ENCODE data around the gene LINGO3.

LINGO3 gene

DNA sequence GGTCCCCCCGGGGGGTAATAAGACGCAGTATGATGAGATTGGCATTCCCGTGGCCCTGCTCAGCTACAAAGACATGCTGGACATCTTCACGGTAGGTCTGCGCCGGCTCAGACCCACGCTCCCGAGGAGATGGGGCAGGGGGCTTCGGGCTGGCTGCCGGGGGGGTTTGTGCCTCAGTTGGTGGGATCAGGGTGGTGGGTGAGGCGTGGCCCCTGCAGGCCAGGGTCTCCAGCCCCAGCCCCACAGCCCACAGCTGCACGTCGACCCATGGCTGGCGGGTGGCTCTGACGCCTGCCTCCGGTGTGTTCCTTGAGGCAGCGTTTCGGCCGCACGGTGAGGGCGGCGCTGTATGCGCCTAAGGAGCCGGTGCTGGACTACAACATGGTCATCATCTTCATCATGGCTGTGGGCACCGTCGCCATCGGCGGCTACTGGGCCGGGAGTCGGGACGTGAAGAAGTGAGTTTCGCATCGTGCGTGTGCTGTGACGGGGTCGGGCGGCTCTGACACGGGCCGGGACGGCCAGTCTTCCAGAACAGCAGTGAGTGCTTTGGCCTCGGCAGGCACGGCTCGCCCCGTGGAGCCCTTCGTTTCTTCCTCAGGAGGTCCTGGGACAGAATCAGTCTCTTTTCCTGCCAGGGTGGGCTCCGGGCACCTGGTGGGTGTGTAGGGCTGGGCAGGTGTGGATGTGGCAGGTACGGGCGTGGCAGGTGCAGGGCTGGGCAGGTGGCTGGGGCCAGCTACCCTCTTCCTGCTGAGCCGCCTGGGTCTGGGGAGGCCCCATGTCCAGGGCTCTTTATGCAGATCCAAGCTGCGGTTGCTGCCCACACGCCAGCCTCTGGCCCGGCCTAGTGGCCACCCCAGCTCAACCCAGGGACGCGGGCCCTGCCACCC is 31.0 kb upstream of the LINGO3 start:
- no peak for DNase-seq

- DNase-seq: no peak
Observed at GRCh38 chr19:2338055-2338615, 30.2 kb upstream of the LINGO3 start.

DNA sequence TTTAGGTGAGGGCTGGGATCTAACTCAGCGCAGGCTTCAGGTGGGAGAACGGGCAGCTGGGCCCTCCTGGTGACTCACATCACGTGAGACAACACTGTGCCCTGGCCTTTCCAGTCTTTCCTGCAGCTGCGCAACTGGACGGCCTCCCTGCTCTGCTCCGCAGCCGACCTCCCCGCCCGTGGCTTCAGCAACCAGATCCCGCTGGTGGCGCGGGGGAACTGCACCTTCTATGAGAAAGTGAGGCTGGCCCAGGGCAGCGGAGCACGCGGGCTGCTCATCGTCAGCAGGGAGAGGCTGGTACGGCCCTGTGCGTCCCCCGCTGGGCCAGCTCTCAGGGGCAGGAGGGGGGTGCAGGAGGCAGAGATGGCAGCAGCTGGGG is 29.4 kb upstream of the LINGO3 start:
- DNase-seq: no peak

DNA sequence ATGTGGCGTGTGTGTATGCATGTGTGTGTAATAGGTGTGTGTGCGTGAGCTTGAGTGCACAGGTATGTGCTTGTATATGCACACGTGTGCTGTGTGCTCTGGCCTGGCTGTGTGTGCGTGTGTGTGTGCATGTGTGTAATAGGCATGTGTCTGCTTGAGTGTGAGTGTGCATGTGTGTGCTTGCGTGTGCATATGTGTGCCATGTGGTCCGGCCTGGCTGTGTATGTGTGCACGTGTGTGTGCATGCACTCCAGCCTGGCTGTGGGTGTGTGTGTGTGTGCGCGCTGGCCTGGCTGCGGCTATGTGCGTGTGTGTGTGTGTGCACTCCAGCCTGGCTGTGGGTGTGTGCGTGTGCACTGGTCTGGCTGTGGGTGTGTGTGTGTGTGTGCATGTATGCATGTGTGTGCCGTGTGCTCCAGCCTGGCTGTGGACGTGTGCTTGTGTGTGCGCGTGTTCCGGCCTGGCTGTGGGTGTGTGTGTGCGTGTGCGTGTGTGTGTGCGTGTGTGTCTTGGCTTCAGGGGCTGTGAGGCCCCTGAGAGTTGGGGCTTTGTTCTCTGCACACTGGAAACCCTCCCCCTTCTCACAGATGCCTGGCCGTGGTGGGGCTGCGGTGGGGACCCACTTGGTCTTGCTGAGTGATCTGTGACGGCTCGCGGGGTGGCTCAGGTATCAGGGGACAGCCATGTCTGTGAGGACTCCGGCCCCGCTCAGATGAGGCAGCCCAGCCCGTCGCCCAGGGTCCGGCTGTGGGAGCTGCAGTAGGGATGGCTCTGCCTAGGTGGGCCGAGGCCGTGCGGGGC is 28.8 kb upstream of the LINGO3 start:
- no peak for DNase-seq

DNA sequence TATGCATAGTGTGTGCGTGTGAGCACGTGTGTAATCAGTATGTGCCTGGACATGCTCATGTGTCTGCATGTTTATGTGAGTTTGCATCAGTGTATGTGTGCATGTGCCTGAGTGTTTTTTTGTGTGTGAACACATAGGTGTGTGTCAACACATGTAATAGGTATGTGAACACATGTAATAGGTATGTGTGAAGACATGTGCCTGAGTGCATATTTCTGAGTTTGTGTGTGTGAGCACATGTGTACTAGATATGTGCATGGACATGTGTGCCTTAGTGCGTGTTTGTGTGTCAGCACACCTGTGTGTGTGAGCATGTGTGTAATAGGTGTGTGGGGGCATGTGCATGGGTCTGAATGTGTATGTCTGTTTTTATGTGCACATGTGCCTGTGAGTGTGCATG is 27.9 kb upstream of the LINGO3 start:
- no peak for DNase-seq

DNA sequence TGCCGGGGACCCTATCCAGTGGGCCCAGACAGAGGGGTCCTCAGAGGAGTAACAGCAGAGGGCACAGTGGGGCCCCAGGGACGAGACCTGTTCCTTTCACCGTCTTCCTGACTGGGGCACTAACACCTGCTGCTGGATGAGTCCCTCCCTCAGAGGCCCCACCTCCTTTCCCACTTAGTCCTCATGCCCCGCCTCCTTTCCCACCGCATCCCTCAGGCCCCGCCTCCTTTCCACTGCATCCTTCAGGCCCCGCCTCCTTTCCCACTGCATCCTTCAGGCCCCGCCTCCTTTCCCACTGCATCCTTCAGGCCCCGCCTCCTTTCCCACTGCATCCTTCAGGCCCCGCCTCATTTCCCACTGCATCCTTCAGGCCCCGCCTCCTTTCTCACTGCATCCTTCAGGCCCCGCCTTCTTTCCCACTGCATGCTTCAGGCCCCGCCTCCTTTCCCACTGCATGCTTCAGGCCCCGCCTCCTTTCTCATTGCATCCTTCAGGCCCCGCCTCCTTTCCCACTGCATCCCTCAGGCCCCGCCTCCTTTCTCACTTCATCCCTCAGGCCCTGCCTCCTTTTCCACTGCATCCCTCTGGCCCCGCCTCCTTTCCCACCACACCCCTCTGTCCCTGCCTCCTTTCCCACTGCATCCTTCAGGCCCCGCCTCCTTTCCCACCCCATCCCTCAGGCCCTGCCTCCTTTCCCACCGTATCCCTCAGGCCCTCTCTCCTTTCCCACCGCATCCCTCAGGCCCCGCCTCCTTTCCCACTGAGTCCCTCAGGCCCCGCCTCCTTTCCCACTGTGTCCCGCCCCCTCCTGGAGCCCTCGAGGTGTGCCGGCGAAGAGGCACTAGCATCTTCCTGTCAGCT is 27.3 kb upstream of the LINGO3 start:
- peak; percentile 18 for DNase-seq

GRCh38 chr19:2334426-2334825 is 26.5 kb upstream of the LINGO3 start:
- no peak for DNase-seq

GRCh38 chr19:2333807-2334211 is 25.9 kb upstream of the LINGO3 start:
- DNase-seq: no peak

DNA sequence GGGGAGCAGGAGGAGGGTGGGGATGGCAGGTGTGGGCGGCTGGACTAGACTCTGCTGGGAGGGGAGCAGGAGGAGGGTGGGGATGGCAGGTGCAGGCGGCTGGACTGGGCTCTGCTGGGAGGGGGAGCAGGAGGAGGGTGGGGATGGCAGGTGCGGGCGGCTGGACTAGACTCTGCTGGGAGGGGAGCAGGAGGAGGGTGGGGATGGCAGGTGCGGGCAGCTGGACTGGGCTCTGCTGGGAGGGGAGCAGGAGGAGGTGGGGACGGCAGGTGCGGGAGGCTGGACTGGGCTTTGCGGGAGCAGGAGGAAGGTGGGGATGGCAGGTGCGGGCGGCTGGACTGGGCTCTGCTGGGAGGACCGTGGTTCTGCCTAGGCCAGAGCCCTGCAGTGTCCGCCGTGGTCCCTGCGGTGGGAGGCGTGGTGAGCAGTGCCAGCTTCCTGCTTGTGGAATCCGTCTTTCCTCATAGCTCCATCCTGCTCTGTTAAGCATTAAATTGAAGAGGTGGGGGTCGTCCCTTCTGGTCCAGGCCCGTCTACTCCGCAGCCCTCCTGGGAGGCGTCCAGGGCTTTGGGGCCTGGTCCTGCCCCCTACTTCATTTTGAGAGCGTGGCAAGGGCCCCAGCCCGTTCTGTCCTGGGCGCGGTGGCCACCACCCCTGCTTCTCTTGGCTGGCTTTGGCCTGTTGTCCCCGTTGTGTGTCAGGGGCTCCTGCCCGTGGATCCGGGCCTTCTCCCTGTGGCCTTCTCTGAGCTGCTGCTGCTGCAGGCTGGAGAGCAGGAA is 25.3 kb upstream of the LINGO3 start:
- no peak for DNase-seq

DNA sequence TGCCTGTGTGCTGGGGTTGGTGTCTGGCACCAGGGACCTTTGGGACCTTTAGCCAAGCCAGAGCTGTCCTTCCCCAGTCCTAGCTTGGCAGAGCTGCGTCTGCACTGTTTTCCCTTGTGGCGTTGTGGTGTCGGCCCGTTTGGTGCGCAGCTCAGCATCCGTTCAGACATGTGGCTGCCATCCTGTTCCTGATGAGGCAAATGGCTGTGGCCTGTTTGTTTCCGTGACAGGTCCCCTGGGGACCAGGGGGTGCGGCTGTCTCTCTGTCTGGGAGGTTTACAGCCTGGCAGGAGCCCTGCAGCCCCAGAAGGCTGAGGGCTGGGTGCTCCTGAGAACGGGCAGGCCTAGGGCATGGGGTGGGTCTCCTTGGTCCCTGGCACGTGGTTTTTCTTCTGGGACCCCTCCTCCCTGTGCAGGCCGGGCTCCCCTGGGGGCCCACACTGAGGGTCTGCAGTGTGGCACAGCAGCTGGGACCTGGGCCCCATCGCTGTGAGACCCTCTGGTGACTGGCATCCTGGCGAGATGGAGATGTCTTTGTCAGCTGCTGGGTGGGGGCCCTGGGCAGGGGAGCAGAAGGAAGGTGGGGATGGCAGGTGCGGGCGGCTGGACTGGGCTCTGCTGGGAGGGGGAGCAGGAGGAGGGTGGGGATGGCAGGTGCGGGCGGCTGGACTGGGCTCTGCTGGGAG is 24.5 kb upstream of the LINGO3 start:
- DNase-seq: peak; percentile 31

GRCh38 chr19:2331601-2332246 is 23.8 kb upstream of the LINGO3 start:
- no peak for DNase-seq

- no peak for DNase-seq
Observed at GRCh38 chr19:2330632-2331284, 22.8 kb upstream of the LINGO3 start.

DNA sequence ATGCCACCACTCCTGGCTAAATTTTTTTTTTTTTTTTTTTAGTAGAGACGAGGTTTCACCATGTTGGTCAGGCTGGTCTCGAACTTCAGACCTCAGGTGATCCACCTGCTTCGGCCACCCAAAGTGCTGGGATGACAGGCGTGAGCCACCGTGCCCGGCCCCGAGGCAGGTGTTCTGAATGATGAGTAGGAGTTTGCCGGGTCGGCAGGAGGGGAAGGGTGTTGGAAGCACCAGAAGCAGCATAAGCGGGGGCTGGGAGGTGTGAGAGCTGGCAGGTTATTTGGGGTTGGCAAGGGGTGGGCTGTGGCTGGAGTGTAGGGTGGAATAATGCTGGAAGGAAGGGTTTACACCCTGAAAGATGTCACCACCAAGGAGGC is 22.3 kb upstream of the LINGO3 start:
- DNase-seq: no peak

DNA sequence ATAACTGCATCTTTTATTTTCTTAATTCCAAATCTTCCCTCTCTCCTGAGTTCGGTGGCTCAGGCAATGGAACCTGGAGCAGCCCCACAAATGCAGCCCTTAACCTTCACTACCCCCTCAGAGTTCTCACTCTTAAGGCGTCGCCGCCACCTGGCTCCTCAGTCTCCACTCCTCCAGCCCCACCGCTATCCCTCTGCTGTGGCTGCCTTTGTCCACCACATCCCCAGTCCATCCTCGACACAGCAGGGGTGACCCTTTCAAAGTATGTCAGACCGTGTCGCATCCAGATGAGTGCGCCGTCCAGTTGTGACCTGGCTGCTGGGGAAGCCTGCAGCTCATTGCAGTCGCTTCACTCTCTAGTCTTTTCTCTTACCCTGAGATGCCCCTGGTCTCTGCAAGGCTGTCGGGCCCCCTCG is 21.6 kb upstream of the LINGO3 start:
- DNase-seq: no peak

DNA sequence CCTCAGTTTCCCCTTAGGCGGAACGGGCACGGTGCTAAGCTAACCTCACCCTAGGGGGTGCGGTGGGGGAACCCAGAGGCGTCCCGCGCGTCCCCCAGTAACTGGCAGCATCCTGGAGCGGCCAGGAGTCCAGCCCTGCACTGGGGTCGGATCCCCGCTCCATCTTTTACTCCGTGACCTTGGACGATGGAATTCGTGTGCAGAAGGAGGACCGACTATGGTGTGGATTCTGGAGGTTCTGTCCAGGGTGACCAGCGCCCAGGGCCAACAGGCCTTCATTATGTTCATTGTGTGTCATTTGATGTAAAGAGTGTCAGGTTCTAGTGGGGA is 21.2 kb upstream of the LINGO3 start:
- no peak for DNase-seq

DNA sequence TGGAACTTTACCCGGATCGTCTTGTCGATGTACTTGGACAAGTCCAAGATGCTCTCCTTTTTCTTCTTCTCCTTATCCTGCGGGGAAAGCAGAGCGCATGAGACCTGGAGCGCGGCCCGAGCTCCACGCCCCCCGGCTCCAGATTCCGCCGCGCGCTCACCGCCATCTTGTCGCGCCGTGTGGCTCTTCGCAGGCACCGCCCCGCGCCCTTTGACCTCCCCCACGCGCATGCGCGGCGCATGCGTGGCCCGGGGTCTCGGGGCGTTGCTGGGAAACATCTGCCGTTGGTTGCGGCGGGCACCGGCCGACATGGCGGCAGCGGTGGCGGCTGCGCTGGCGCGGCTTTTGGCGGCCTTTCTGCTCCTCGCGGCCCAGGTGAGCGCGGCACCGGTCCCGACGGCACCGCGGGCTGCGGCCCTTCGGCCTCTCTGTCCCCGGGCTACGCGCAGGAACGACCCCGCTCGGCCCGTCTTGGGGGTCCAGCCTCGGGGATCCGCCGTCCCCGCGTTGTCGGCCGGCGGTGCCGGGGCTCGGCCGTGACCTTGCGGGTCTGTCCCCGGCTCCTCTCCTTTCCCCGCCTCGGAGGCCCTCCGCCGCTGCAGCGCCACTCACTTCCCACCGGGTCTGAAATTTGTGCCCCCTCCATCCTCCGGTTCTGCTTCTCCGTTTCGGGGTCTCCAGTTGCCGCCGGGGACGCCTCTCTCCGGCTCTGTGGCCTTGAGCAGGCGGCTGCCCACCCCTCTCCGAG is 20.6 kb upstream of the LINGO3 start, which contains the start of the genes LSM7 and SPPL2B:
Gene LSM7, minus strand, starts transcription at position 186 of the 748 bp plus-strand sequence. Its CDS starts 20 bp downstream, at position 166.
Gene SPPL2B, plus strand, starts transcription at position 284 of the 748 bp plus-strand sequence. Its CDS starts 26 bp downstream, at position 310.
- DNase-seq: peak; percentile 91

DNA sequence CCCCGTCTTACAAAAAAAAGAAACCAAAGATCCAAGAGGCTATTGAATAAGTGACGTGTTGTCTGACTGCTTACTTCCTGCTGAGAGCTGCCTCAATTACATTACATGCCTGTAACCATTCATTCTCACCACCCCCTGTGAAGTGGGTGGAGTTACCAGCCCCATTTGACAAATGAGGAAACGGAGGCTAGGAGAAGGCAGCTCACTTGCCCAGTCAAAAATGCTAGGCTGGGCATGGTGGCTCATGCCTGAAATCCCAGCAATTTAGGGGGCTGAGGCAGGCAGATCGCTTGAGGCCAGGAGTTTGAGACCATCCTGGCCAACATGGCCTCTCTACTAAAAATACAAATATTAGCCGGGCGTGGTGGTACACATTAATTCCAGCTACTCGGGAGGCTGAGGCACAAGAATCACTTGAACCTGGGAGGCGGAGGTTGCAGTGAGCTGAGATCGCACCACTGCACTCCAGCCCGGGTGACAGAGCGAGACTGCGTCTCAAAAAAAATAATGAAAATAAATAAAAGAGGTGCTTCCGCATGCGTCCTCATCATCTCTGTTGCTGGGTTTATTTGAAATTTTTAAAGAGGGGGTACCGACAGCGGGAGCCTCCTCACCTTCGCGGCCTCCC is 19.9 kb upstream of the LINGO3 start:
- no peak for DNase-seq

GRCh38 chr19:2326699-2327360 is 18.9 kb upstream of the LINGO3 start:
- DNase-seq: no peak
